Naive B cell (primary cell): ENCODE measurements around the gene ELF1. TPM values are rescaled to one million over a fixed set of nuclear protein-coding genes. Genes with fewer than 3 reads are reported as not detected.

Experiments
- ATAC-seq, 2 donors: fragments of 150-1000 bp; cut with Tn5 transposase; 2 replicates each; pipeline ENCODE4 v1.10.0; 2021; ENCODE audit warnings: low read depth in 2 of 2, mild to moderate bottlenecking in 2 of 2, moderate library complexity in 2 of 2
- DNase-seq: peaks from one replicate; pipeline ENCODE4 v3.0.0; 2022
- H3K27ac Mint-ChIP-seq, 6 donors: one replicate each; pipeline ENCODE4 v1.8.0; 2020 to 2022; ENCODE audit warnings: mild to moderate bottlenecking in 6 of 6, mixed read lengths in 6 of 6, moderate library complexity in 5 of 6, inconsistent platforms in 2 of 6
- H3K27me3 Mint-ChIP-seq, 3 donors: one replicate each; pipeline ENCODE4 v1.8.0; 2021 to 2022; ENCODE audit warnings: mixed read lengths in 3 of 3, mild to moderate bottlenecking in 1 of 3
- H3K36me3 Mint-ChIP-seq, 2 donors: one replicate each; pipeline ENCODE4 v1.8.0; 2020 to 2022; ENCODE audit warnings: mixed read lengths in 2 of 2, inconsistent platforms in 1 of 2, mild to moderate bottlenecking in 1 of 2
- H3K4me1 Mint-ChIP-seq, 3 donors: one replicate each; pipeline ENCODE4 v1.8.0; 2020 to 2022; ENCODE audit warnings: mixed read lengths in 3 of 3, inconsistent platforms in 1 of 3, mild to moderate bottlenecking in 1 of 3, moderate library complexity in 1 of 3
- H3K4me3 Mint-ChIP-seq, 8 donors: one replicate each; pipeline ENCODE4 v1.8.0; 2020 to 2022; ENCODE audit warnings: mild to moderate bottlenecking in 8 of 8, mixed read lengths in 8 of 8, moderate library complexity in 8 of 8, inconsistent platforms in 2 of 8
- H3K9me3 Mint-ChIP-seq, 7 donors: one replicate each; pipeline ENCODE4 v1.8.0; 2020 to 2022; ENCODE audit warnings: mixed read lengths in 7 of 7, mild to moderate bottlenecking in 5 of 7, inconsistent platforms in 2 of 7, moderate library complexity in 1 of 7
- polyA plus RNA-seq, 6 donors: library from polyadenylated mRNA; unstranded; fragments of 300-500 nt; fragmentation: Illumina TruSeq; gene quantifications; one replicate each; pipeline ENCODE4 v1.2.3, GENCODE V29; 2021; ENCODE audit warnings: low read depth in 6 of 6

The ELF1 gene
- polyA plus RNA-seq, 6 donors from 2014 or later, result 127 to 183 (median 144) TPM

DNA sequence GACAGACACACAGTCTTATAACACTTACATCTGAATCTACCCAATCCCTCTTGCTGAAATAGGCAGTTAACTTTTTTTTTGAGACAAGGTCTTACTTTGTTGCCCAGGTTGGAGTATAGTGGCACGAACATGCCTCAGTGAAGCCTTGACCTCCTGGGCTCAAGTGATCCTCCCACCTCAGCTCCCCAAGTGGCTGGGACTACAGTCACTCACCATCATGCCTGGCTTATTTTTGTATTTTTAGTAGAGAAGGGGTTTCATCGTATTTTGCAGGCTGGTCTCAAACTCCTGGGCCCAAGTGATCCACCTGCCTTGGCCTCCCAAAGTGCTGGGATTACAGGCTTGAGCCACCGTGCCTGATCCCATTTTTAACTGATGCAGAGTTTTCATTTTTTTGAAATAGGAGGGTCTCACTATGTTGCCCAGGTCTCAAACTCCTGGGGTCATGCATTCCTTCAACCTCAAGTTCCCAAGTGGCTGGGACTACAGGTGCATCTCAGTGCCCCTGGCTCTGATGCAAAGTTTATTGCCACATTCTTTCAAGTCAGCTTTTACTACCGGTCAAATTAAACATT lies 7.6 kb downstream of the ELF1 start:
- H3K4me3 Mint-ChIP-seq, result peak overlapping the region in 7 of 8 donors; percentile 15 to 76 (median 43)
- peak overlapping the region in 4 of 6 donors; percentile 38 to 84 (median 68) for H3K27ac Mint-ChIP-seq
- H3K27me3 Mint-ChIP-seq, result no peaks in the 10 kb centered on the region
- no peaks in the 10 kb centered on the region for H3K36me3 Mint-ChIP-seq
- DNase-seq (no peak), ATAC-seq (no peak)
- peaks cover 56 to 81% (median 62%) of the 10 kb centered on the region in 3 donors for H3K4me1 Mint-ChIP-seq
- H3K9me3 Mint-ChIP-seq, result peaks cover 0 to 1% (median 0%) of the 10 kb centered on the region in 7 donors

DNA sequence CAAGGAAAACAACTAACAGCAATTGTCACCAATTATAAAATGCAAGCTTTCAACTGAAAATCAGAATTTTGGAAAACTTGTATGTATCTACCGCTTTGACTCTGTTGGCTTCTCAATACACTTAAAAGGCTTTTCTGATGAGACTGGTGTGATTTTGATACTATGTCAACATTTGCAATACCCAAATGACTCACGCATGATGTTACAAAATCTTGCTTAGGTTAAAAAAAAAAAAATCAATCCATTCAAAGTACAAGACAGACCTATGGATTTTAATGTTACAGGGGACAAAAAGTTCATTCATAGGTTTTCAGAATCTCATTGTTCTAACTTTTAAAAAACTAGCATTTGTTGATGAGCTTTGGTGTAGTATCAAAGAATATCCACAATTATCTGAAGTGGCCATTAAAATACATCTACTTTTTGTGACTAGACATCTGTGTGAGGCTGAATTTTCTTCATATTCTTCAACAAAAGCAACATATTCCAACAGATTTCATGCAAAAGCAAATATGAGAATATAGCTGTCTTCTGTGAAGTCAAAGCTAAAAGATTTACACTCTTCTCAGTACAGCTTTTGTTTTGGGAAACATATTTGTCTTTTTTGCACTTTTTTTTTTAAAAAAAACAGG lies 10.7 kb downstream of the ELF1 start:
- H3K4me3 Mint-ChIP-seq, result peak overlapping the region in 6 of 8 donors; percentile 8 to 63 (median 40)
- H3K27ac Mint-ChIP-seq, result peak overlapping the region in 4 of 6 donors; percentile 64 to 82 (median 80)
- H3K4me1 Mint-ChIP-seq, result peaks cover 55 to 79% (median 56%) of the 10 kb centered on the region in 3 donors
- H3K36me3 Mint-ChIP-seq, result no peaks in the 10 kb centered on the region
- no peak for DNase-seq
- H3K9me3 Mint-ChIP-seq, result peaks cover 0 to 1% (median 0%) of the 10 kb centered on the region in 7 donors
- no peaks in the 10 kb centered on the region for H3K27me3 Mint-ChIP-seq
- ATAC-seq, result no peak

DNA sequence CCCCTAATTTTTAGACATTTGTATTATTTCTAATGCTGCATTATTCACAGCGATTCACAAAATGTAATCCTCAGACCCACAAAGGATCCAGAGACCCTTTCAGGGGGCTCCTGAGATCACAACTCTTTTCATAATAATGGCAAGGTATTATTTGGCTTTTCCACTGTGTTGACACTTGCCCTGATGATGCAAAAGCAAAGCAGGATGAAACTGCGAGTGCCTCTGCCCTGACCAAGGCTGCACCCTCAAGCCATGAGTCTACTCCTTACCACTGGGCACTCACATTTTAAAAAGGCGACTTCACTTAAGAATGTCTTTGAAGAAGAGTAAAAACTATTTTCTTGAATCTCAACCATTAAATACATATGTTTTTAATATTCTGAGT lies 11.4 kb downstream of the ELF1 start:
- Mint-ChIP-seq H3K4me3 (peak overlapping the region in 7 of 8 donors; percentile 2 to 89 (median 79)), H3K27me3 (no peaks in the 10 kb centered on the region), H3K27ac (peak overlapping the region in 4 of 6 donors; percentile 49 to 91 (median 81)), H3K9me3 (peaks cover 0 to 1% (median 0%) of the 10 kb centered on the region in 7 donors), H3K4me1 (peaks cover 51 to 79% (median 53%) of the 10 kb centered on the region in 3 donors), H3K36me3 (no peaks in the 10 kb centered on the region)
- DNase-seq, result no peak
- no peak for ATAC-seq

DNA sequence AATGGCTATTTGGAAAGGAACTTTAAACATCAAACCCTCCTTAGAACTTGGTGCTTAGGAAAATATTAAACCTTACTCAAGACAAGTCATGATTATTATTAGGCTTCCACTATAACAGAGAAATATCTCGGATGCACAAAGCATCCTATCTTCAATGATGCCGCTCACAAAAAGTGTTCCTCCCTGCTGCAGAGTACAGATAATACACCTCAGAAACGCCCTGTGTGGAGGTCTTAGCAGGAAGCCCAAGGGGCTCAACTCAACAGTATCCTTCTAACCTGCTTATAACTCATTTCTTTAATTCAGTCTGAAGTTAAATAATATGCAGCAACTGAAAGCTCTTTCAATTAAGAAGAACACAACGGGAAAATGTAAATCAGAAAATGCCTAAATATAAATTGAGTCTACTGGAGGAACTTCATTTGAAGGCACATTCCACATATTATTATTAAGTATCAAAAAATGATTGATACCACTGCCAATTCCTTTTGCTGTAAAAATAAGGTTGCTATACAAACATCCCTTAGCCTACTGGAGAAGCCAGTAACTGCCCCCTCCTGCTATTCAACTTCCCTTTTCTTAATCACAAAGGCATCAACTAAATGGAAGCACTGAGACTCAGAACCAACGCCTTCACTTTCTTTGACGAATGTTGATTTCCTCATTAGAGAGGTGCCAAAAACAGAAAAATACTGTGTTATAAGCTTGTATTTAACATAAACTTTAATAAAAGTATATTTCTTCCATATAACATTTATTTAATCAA lies 12.0 kb downstream of the ELF1 start:
- H3K36me3 Mint-ChIP-seq, result no peaks in the 10 kb centered on the region

DNA sequence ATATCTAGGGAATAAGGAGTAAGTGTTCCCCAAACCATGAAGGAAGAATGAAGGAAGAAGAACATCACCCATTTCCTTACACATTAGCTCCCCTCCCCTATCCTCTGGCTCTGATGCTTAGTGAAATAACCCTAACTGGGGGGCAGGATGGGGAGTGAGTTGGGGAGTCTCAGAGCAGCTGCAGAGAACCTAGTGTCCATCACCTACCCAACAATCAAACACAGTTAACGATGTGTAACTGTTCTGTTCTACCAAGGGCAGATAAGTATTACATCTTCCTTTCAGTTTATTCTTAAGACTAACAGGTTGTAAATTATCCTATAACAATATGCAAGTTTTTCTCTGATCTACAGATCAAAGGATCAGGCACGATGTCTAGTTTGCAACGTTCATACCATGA lies 12.8 kb downstream of the ELF1 start:
- Mint-ChIP-seq H3K36me3 (no peaks in the 10 kb centered on the region), H3K4me3 (peak overlapping the region; percentile 58 to 83 (median 72)), H3K9me3 (peaks cover 0 to 1% (median 0%) of the 10 kb centered on the region in 7 donors), H3K4me1 (peaks cover 54 to 79% (median 56%) of the 10 kb centered on the region in 3 donors), H3K27ac (peak overlapping the region; percentile 78 to 95 (median 86)), H3K27me3 (no peaks in the 10 kb centered on the region)
- ATAC-seq, result no peak
- DNase-seq, result no peak

More for the DNA sequence above, 12.0 kb downstream of the ELF1 start:
- Mint-ChIP-seq H3K9me3 (peaks cover 0 to 1% (median 0%) of the 10 kb centered on the region in 7 donors), H3K4me1 (peaks cover 51 to 79% (median 53%) of the 10 kb centered on the region in 3 donors), H3K27ac (peak overlapping the region; percentile 41 to 92 (median 81)), H3K27me3 (no peaks in the 10 kb centered on the region), H3K4me3 (peak overlapping the region; percentile 66 to 89 (median 80))
- ATAC-seq (peak; percentile 68 to 75), DNase-seq (peak; percentile 48)

DNA sequence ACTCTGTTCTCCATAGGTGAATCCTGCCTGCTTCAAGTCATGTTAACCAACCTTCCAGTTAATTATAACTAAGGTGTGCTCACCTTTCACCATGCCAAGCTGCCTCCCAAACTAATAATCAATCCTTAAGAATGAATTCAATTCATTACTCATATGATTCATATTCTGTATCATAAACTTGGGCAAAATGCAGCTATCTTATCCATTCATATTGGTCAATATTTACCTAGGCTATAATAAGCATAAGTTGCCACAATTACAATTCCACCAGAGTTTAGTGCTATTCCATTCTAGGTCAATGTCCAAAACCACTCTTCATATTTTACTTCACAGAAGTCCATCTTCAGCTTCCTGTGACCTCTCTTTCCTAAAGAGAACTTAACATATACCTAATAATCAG lies 13.4 kb downstream of the ELF1 start:
- ATAC-seq (no peak), DNase-seq (no peak)
- no peaks in the 10 kb centered on the region for H3K36me3 Mint-ChIP-seq
- peaks cover 49 to 80% (median 54%) of the 10 kb centered on the region in 3 donors for H3K4me1 Mint-ChIP-seq
- no peaks in the 10 kb centered on the region for H3K27me3 Mint-ChIP-seq
- peaks cover 0 to 1% (median 0%) of the 10 kb centered on the region in 7 donors for H3K9me3 Mint-ChIP-seq
- peak overlapping the region in 5 of 6 donors; percentile 78 to 92 (median 84) for H3K27ac Mint-ChIP-seq
- H3K4me3 Mint-ChIP-seq, result peak overlapping the region; percentile 48 to 83 (median 72)

DNA sequence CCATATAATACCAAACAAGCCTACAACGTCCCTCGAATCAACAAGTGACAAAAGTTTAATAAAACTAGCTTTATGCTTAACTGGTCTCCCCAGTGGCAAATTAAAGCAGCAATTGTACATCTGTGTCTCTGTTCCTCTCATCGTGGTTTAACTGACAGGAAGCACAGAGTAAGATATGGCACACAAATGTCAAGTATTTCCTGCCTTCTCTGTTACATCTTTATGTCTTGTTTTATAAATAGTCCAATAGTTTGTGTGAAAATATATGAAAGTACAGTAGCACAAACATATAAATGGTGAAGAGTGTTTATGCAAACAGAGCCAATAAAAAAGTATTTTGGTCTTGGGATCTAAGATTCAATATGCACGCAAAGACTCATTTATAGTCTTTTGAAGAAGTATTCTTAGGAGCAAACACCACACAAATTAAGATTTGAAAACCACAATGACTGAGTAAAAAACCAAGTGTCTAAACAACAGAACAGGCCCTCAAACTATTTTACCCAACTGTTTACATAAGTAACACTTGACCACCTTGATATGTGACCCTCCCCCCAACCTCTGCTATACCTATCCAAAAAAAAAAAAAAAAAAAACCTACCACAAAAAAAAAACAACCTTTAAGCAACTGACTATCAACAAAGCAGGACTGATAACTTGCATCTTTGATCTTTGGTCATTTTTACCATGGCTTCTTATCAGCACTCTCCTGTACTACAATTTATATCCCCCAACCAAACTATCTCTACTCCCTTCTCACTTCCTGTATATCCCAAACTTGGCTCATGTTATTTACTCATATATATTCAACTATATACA lies 14.0 kb downstream of the ELF1 start:
- Mint-ChIP-seq H3K9me3 (peaks cover 0 to 1% (median 0%) of the 10 kb centered on the region in 7 donors), H3K4me3 (peak overlapping the region; percentile 48 to 83 (median 72)), H3K27me3 (no peaks in the 10 kb centered on the region), H3K36me3 (no peaks in the 10 kb centered on the region), H3K4me1 (peaks cover 48 to 83% (median 52%) of the 10 kb centered on the region in 3 donors), H3K27ac (peak overlapping the region; percentile 44 to 84 (median 80))
- peak; percentile 84 to 86 for ATAC-seq
- DNase-seq, result peak; percentile 58

DNA sequence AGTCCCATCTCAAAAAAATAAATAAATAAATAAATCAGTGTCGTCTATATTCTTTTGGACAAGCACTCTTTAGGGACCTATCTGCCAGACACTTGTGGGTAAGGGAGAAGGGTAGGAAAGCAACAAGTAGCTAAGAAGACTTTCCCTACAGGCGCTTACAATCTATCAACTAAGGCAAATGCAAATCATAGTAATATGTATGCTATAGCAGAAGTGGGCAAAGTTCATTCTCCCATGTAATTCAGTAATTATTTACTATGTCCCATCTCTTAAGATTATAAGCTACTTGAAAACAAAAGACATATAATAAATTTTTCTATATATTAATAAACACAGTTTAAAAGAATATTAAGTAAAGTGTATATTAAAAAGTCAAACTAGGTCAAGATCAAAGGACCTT lies 16.5 kb downstream of the ELF1 start:
- H3K27me3 Mint-ChIP-seq, result no peaks in the 10 kb centered on the region
- DNase-seq, result no peak
- peaks cover 2 to 9% of the 10 kb centered on the region in 2 donors for H3K36me3 Mint-ChIP-seq
- peak overlapping the region in 3 of 8 donors; percentile 29 to 66 (median 35) for H3K4me3 Mint-ChIP-seq
- ATAC-seq, result no peak
- peaks cover 55 to 84% (median 60%) of the 10 kb centered on the region in 3 donors for H3K4me1 Mint-ChIP-seq
- no peaks in the 10 kb centered on the region for H3K9me3 Mint-ChIP-seq
- H3K27ac Mint-ChIP-seq, result peak overlapping the region in 2 of 6 donors; percentile 77 to 81

DNA sequence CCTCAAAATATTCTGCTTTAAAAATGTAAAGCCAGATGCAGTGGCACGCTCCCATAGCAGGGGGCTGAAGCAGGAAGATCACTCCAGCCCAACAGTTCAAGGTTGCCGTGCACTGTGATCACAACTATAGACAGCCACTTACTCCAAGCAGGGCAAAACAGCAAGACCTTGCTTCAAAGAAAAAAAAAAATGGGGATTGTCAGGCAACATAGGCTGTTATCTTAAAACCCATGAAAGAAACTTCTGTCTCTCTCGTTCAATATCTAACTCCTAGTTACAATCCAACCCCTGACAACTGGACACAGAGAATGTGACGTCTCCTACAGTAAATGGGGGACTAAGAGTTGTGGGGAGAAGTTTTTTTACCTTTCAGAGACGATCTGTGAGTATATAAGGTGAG lies 17.4 kb downstream of the ELF1 start:
- Mint-ChIP-seq H3K4me1 (peaks cover 53 to 84% (median 62%) of the 10 kb centered on the region in 3 donors), H3K27ac (peak overlapping the region; percentile 44 to 94 (median 83)), H3K27me3 (no peaks in the 10 kb centered on the region), H3K4me3 (peak overlapping the region in 6 of 8 donors; percentile 10 to 71 (median 66)), H3K36me3 (peaks cover 3 to 9% of the 10 kb centered on the region in 2 donors), H3K9me3 (no peaks in the 10 kb centered on the region)
- ATAC-seq, result no peak
- DNase-seq, result no peak

DNA sequence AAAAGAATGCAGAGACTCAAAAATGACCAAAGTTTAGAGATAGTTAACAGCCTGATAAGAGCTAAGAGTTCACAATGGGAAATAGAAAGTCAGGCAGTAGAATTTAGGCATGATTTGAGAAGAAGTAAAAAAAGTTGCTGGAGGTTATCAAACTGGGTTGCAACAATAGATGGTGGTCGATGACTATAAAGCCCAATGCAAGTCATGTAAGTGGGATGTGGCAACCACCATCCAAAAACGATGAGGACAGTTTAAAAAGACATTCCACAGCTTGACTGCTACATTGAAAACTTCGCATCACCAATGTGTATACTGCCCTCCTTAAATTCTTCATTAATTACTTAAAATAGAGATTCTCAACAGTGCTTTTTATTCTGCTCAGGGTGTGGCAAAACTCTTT lies 19.7 kb downstream of the ELF1 start:
- Mint-ChIP-seq H3K9me3 (no peaks in the 10 kb centered on the region), H3K4me1 (peaks cover 52 to 89% (median 68%) of the 10 kb centered on the region in 3 donors), H3K27me3 (no peaks in the 10 kb centered on the region), H3K4me3 (peak overlapping the region in 3 of 8 donors; percentile 1 to 64 (median 13)), H3K36me3 (peaks cover 3 to 9% of the 10 kb centered on the region in 2 donors), H3K27ac (peak overlapping the region in 3 of 6 donors; percentile 1 to 81 (median 69))
- no peak for DNase-seq
- no peak for ATAC-seq

DNA sequence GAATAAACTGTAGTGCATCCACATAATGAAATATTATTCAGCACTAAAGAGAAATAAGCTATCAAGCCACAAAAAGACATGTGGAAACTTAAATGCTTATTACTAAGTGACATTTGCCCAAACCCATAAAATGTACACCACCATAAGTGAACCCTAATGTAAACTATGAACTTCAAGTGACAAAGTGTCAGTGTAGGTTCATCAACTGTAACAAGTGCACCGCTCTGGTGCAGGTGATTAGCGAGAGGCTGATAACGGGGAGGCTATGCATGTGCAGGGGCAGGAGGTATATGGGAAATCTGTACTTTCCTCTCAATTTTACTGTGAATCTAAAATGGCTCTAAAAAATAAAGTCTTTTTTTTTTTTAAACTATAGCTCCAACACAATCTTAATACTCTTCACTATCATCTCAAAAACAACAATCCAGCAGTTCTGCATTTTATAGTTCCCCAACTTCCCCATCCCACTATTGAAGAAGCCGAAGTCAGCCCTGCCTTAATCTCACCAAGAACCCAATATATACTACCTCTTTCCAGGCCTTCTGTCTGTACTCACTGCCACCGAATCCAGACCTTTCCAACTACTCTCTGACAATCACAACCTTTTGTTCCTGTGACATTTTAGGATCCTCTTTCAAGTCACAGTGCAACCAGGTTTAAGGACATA lies 22.6 kb downstream of the ELF1 start:
- no peak for DNase-seq
- ATAC-seq, result peak; percentile 74 to 77
- peaks cover 49 to 92% (median 72%) of the 10 kb centered on the region in 3 donors for H3K4me1 Mint-ChIP-seq

DNA sequence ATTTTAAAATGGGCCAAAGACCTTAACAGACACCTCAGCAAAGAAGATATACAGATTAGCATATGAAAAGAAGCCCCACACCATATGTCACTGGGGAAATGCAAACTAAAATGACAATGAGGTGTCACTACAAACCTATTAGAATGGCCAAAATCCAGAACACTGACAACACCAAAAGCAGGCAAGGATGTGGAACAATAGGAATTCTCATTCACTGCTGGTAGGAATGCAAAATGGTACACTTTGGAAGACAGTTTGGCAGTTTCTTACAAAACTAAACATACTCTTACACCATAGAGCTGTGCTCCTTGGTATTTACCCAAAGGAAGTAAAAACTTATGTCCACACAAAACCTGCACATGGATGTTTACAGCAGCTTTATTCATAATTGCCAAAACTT lies 23.1 kb downstream of the ELF1 start:
- Mint-ChIP-seq H3K4me3 (peak overlapping the region in 3 of 8 donors; percentile 29 to 82 (median 75)), H3K36me3 (peaks cover 3 to 9% of the 10 kb centered on the region in 2 donors), H3K27ac (peak overlapping the region in 4 of 6 donors; percentile 39 to 91 (median 69)), H3K9me3 (no peaks in the 10 kb centered on the region), H3K4me1 (peaks cover 44 to 89% (median 68%) of the 10 kb centered on the region in 3 donors), H3K27me3 (no peaks in the 10 kb centered on the region)
- DNase-seq (no peak), ATAC-seq (no peak)

More for the DNA sequence above, 22.6 kb downstream of the ELF1 start:
- Mint-ChIP-seq H3K36me3 (peaks cover 3 to 9% of the 10 kb centered on the region in 2 donors), H3K27ac (peak overlapping the region in 4 of 6 donors; percentile 22 to 85 (median 58)), H3K9me3 (no peaks in the 10 kb centered on the region), H3K4me3 (peak overlapping the region; percentile 3 to 86 (median 40)), H3K27me3 (no peaks in the 10 kb centered on the region)
